Peyer's patch (tissue), 4 donors: ENCODE results near the gene SMIM3.

ENCODE experiments used
- CTCF ChIP-seq, 6 experiments: fragments of 450-650 bp in 4 of 6; fragments of 200-600 bp in 2 of 6; sonication (generic) in 1 of 6; IDR thresholded peaks; one replicate each; pipeline ENCODE4 v1.5.1; 2017 to 2019; ENCODE audit warnings: antibody characterized with exemption in 6 of 6, mild to moderate bottlenecking in 3 of 6, moderate library complexity in 1 of 6
- POLR2A ChIP-seq, 2 donors: fragments of 450-650 bp; IDR thresholded peaks; one replicate each; pipeline ENCODE4 v1.5.1; 2017; ENCODE audit warnings: antibody characterized with exemption in 2 of 2, mild to moderate bottlenecking in 2 of 2, moderate library complexity in 2 of 2

DNA sequence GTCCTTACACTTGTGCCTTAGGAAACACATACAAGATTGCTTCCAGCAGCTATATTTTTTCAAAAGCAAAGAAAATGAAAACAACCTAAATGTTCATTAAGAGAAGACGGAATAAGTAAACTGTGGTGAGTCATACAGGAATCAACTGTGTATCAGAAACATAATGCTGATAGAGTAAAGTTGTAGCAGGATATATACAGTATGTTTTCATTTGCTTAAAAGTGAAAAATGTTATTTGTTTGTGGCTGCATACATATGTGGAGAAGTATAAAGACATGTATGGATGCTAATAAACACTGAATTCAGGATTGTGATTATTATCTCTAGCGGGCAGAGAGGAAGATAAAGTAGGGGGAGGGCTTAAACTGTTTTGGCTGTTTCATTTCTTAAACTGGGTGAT is 28.1 kb upstream of the SMIM3 start:
- no peak for TF ChIP-seq POLR2A (IDR thresholded peaks at IDR 0.05)
- no peak for TF ChIP-seq CTCF (IDR thresholded peaks at IDR 0.05)
